ENCODE results near the gene TRIM67. TPM values are rescaled to one million over a fixed set of nuclear protein-coding genes. Genes with fewer than 3 reads are reported as not detected.
"Not testable (repeated sequence)": the region's sequence is repeated elsewhere in the genome, so short reads cannot be mapped to it uniquely, and the experiment has no call there.

Gene TRIM67
- total and polyA plus RNA-seq, 12 donors: 0.05 to 0.28 (median 0.11) TPM; not detected in 8

DNA sequence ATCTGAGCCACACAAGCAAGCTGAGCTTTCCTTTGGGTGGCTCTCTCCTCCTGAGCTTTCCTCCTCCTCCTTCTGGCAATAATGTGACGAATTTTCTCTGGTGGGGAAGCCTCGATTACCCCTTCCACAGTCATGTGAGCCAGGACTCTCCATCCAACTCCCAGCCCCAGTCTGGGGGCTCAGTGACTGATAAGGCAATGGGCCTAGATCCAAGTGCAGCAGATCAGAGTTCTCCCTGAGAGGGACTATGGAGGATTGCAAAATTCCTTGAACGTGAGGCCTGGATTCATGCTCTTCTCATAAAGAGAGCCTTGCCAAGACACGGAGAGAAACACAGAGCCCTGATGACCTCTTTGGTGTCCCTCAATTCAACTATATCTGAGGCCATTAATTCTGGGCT, 31.3 kb upstream of the TRIM67 start:
- WGBS, 2 donors: 52 to 55% methylated on average over 4 of the region's 4 CpGs
- Histone ChIP-seq H3K4me3 (no peak overlapping the region), H3K36me3 (no peaks in the 10 kb centered on the region), H3K9me3 (peaks cover 0 to 3% (median 0%) of the 10 kb centered on the region in 11 donors), H3K27me3 (no peaks in the 10 kb centered on the region), H3K4me1 (no peaks in the 10 kb centered on the region), H3K27ac (no peak overlapping the region)
- TF ChIP-seq, protein P1, sequence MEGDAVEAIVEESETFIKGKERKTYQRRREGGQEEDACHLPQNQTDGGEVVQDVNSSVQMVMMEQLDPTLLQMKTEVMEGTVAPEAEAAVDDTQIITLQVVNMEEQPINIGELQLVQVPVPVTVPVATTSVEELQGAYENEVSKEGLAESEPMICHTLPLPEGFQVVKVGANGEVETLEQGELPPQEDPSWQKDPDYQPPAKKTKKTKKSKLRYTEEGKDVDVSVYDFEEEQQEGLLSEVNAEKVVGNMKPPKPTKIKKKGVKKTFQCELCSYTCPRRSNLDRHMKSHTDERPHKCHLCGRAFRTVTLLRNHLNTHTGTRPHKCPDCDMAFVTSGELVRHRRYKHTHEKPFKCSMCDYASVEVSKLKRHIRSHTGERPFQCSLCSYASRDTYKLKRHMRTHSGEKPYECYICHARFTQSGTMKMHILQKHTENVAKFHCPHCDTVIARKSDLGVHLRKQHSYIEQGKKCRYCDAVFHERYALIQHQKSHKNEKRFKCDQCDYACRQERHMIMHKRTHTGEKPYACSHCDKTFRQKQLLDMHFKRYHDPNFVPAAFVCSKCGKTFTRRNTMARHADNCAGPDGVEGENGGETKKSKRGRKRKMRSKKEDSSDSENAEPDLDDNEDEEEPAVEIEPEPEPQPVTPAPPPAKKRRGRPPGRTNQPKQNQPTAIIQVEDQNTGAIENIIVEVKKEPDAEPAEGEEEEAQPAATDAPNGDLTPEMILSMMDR (IDR thresholded peaks at IDR 0.05): no peak
- intact Hi-C loops (cut with DNase I): no loop called here
- DNase-seq: no peak
- no peak for ATAC-seq

DNA sequence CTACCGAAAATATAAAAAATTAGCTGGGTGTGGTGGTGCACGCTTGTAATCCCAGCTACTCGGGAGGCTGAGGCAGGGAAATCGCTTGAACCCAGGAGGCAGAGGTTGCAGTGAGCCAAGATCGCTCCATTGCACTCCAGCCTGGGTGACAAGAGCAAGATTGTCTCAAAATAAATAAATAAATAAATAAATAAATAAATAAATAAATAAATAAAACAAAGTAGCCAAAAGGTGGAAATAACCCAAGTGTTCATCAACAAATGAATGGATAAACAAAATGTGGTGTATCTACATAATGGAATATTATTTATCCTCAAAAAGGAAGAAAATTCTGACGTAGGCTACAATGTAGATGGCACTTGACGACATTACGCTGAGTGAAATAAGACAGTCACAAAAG, 29.3 kb upstream of the TRIM67 start:
- 95 to 97% methylated on average over 8 of the region's 8 CpGs for WGBS, 2 donors
- not testable (repeated sequence) for ATAC-seq

GRCh38 chr1:231134624-231135023, 27.2 kb upstream of the TRIM67 start:
- Histone ChIP-seq H3K9me3 (no peaks in the 10 kb centered on the region), H3K27ac (no peak overlapping the region), H3K27me3 (no peaks in the 10 kb centered on the region), H3K36me3 (no peaks in the 10 kb centered on the region), H3K4me1 (peaks cover 0 to 14% (median 10%) of the 10 kb centered on the region in 9 donors), H3K4me3 (no peak overlapping the region)
- intact Hi-C loops (cut with DNase I): no loop called here
- TF ChIP-seq, protein P1 (IDR thresholded peaks at IDR 0.05): no peak
- 75 to 79% methylated on average over 5 of the region's 5 CpGs for WGBS, 2 donors
- DNase-seq (no peak), ATAC-seq (no peak)

More for the DNA sequence above, 29.3 kb upstream of the TRIM67 start:
- H3K36me3 ChIP-seq; H3K4me3 ChIP-seq; intact Hi-C loops (cut with DNase I); H3K4me1 ChIP-seq; H3K27me3 ChIP-seq; H3K9me3 ChIP-seq; H3K27ac ChIP-seq; DNase-seq: not testable (repeated sequence)

DNA sequence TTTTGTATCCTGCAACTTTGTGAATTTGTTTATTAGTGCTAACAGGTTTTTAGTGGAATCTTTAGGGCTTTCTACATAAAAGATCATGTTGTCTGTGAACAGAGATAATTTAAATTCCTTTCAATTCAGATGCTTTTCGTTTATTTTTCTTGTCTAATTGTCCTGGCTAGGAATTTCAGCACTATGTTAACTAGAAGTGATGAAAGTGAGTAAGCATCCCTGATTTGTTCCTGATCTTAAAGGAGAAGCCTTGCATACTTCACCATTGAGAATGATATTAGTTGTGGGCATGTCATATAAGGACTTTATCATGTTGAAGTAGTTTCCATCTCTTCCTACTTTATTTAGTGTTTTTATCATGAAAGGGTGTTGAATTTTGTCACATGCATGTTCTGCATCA, 23.6 kb upstream of the TRIM67 start:
- no peaks in the 10 kb centered on the region for H3K36me3 ChIP-seq
- intact Hi-C loops (cut with DNase I): no loop called here
- ATAC-seq (no peak), DNase-seq (no peak)
- 34 to 45% methylated on average over 1 of the region's 1 CpG for WGBS, 2 donors
- peaks cover 0 to 10% (median 0%) of the 10 kb centered on the region in 7 donors for H3K27me3 ChIP-seq
- H3K9me3 ChIP-seq: peaks cover 0 to 5% (median 0%) of the 10 kb centered on the region in 11 donors
- peaks cover 0 to 21% (median 15%) of the 10 kb centered on the region in 9 donors for H3K4me1 ChIP-seq
- no peak overlapping the region for H3K4me3 ChIP-seq
- TF ChIP-seq, protein P1 (IDR thresholded peaks at IDR 0.05): no peak
- H3K27ac ChIP-seq: no peak overlapping the region

DNA sequence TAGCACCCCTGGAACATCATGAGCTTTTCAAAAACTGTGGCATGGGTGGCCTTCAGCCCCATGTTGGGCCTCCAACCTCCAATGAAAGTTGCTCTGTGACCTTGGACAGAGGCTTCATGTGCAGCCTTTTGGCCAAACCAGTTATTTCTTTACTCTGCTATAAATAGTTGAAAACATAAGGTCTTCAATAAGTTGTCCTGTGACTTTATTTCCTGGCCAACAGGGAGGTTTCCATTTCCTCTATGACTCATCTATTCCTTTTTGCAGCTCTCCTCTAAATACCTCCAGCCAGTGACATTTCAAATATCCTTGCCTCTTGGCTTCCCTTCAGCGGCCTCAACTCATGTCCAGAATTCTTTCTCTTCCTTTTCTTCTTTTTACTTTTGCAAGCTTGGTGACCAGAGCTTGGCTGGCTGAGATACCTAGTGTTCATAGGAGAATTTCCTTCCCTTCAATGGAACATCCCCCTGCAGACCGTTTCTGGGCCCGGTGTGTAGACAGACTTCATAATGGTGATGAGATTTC, 22.7 kb upstream of the TRIM67 start:
- WGBS, 2 donors: 43 to 63% methylated on average over 3 of the region's 3 CpGs
- intact Hi-C loops (cut with DNase I): no loop called here
- TF ChIP-seq, protein P1 (IDR thresholded peaks at IDR 0.05): no peak
- peak overlapping the region in 5 of 10 donors; percentile 26 to 46 (median 36) for H3K27ac ChIP-seq
- H3K36me3 ChIP-seq: no peaks in the 10 kb centered on the region
- peaks cover 0 to 14% (median 0%) of the 10 kb centered on the region in 11 donors for H3K9me3 ChIP-seq
- ATAC-seq (peak in 6 of 8 donors; percentile 42 to 85 (median 74)), DNase-seq (no peak)
- no peak overlapping the region for H3K4me3 ChIP-seq
- peaks cover 0 to 10% (median 0%) of the 10 kb centered on the region in 7 donors for H3K27me3 ChIP-seq
- peaks cover 0 to 21% (median 15%) of the 10 kb centered on the region in 9 donors for H3K4me1 ChIP-seq

Measured in heart right ventricle (tissue), 16 donors.